Activated naive CD4-positive, alpha-beta T cell treated with anti-CD3 and anti-CD28 coated beads for 36 hours (primary cell): ENCODE measurements around the gene TSPAN7. TPM values are rescaled to one million over a fixed set of nuclear protein-coding genes. Genes with fewer than 3 reads are reported as not detected.

ENCODE experiments used
- CTCF ChIA-PET: fragments of 350-600 bp; sonication (Branson Sonifier 250); formaldehyde crosslinking; loops from one replicate; lab custom pipeline; 2021; ENCODE audit warnings: antibody characterized with exemption; lab: Charles Lee
- DNase-seq: peaks from one replicate; pipeline ENCODE4 v3.0.0-alpha.2; 2020
- H3K27ac Mint-ChIP-seq: one replicate; pipeline ENCODE4 v1.8.0; 2021; ENCODE audit warnings: mild to moderate bottlenecking, mixed read lengths
- H3K27me3 Mint-ChIP-seq: one replicate; pipeline ENCODE4 v1.8.0; 2021; ENCODE audit warnings: low read depth, mixed read lengths
- H3K36me3 Mint-ChIP-seq: one replicate; pipeline ENCODE4 v1.8.0; 2021; ENCODE audit warnings: low read depth, mixed read lengths
- H3K4me1 Mint-ChIP-seq: one replicate; pipeline ENCODE4 v1.8.0; 2021; ENCODE audit warnings: low read depth, mixed read lengths
- H3K4me3 Mint-ChIP-seq: one replicate; pipeline ENCODE4 v1.8.0; 2021; ENCODE audit warnings: mild to moderate bottlenecking, moderate library complexity, mixed read lengths
- H3K9me3 Mint-ChIP-seq: one replicate; pipeline ENCODE4 v1.8.0; 2021; ENCODE audit warnings: mixed read lengths
- intact Hi-C: fragments of 100-400 bp; cut with micrococcal nuclease; formaldehyde crosslinking; loops from one replicate; pipeline ENCODE4 v1.15.1; 2023
- total RNA-seq, 2 experiments: library from RNA; stranded (reverse); gene quantifications; one replicate each; pipeline ENCODE4 v1.2.3, GENCODE V29; 2021

TSPAN7 gene
- total RNA-seq, 2 experiments from 2014 or later, result 1.8 to 1.9 TPM

GRCh38 chrX:38599796-38600755 lies 38.7 kb downstream of the TSPAN7 start:
- Mint-ChIP-seq H3K9me3 (no peaks in the 10 kb centered on the region), H3K27ac (no peak overlapping the region), H3K4me1 (no peaks in the 10 kb centered on the region), H3K27me3 (peaks cover 9% of the 10 kb centered on the region), H3K4me3 (no peak overlapping the region), H3K36me3 (no peaks in the 10 kb centered on the region)
- DNase-seq, result no peak
- intact Hi-C loops, result no loop called here
- CTCF ChIA-PET, result interaction anchor here (0.6 kb wide), 1 partner anchor 911 kb away, joined by 3 read pairs; no protein-coding TSS in a partner anchor

- Mint-ChIP-seq H3K4me1 (no peaks in the 10 kb centered on the region), H3K9me3 (no peaks in the 10 kb centered on the region), H3K36me3 (no peaks in the 10 kb centered on the region), H3K27me3 (peaks cover 9% of the 10 kb centered on the region), H3K4me3 (no peak overlapping the region), H3K27ac (no peak overlapping the region)
- no peak for DNase-seq
- intact Hi-C loops, result no loop called here
- CTCF ChIA-PET, result no interaction called here
Observed at GRCh38 chrX:38601866-38602265, 40.5 kb downstream of the TSPAN7 start.

- no peaks in the 10 kb centered on the region for H3K9me3 Mint-ChIP-seq
- DNase-seq, result no peak
- intact Hi-C loops, result no loop called here
- H3K36me3 Mint-ChIP-seq, result no peaks in the 10 kb centered on the region
- no peak overlapping the region for H3K4me3 Mint-ChIP-seq
- H3K27me3 Mint-ChIP-seq, result peaks cover 5% of the 10 kb centered on the region
- no peaks in the 10 kb centered on the region for H3K4me1 Mint-ChIP-seq
- CTCF ChIA-PET, result no interaction called here
- no peak overlapping the region for H3K27ac Mint-ChIP-seq
Observed at GRCh38 chrX:38606821-38607220, 45.5 kb downstream of the TSPAN7 start.

GRCh38 chrX:38607976-38608375 lies 46.6 kb downstream of the TSPAN7 start:
- Mint-ChIP-seq H3K27ac (no peak overlapping the region), H3K4me3 (no peak overlapping the region), H3K4me1 (no peaks in the 10 kb centered on the region), H3K27me3 (peaks cover 3% of the 10 kb centered on the region), H3K36me3 (no peaks in the 10 kb centered on the region), H3K9me3 (no peaks in the 10 kb centered on the region)
- no peak for DNase-seq
- intact Hi-C loops, result no loop called here
- CTCF ChIA-PET, result interaction anchor here (0.6 kb wide), 1 partner anchor 81 kb away, joined by 3 read pairs; no protein-coding TSS in a partner anchor

- no peaks in the 10 kb centered on the region for H3K4me1 Mint-ChIP-seq
- DNase-seq, result no peak
- H3K36me3 Mint-ChIP-seq, result no peaks in the 10 kb centered on the region
- intact Hi-C loops, result no loop called here
- peaks cover 3% of the 10 kb centered on the region for H3K27me3 Mint-ChIP-seq
- no peak overlapping the region for H3K4me3 Mint-ChIP-seq
- no peak overlapping the region for H3K27ac Mint-ChIP-seq
- H3K9me3 Mint-ChIP-seq, result no peaks in the 10 kb centered on the region
- CTCF ChIA-PET, result no interaction called here
Observed at GRCh38 chrX:38610849-38611248, 49.5 kb downstream of the TSPAN7 start.

GRCh38 chrX:38612281-38612680 lies 50.9 kb downstream of the TSPAN7 start:
- intact Hi-C loops, result no loop called here
- H3K27me3 Mint-ChIP-seq, result no peaks in the 10 kb centered on the region
- no peaks in the 10 kb centered on the region for H3K4me1 Mint-ChIP-seq
- no peak overlapping the region for H3K27ac Mint-ChIP-seq
- DNase-seq, result no peak
- CTCF ChIA-PET, result no interaction called here
- H3K9me3 Mint-ChIP-seq, result no peaks in the 10 kb centered on the region
- no peaks in the 10 kb centered on the region for H3K36me3 Mint-ChIP-seq
- no peak overlapping the region for H3K4me3 Mint-ChIP-seq

GRCh38 chrX:38614485-38614884 lies 53.1 kb downstream of the TSPAN7 start:
- intact Hi-C loops, result no loop called here
- no peaks in the 10 kb centered on the region for H3K9me3 Mint-ChIP-seq
- peaks cover 3% of the 10 kb centered on the region for H3K4me1 Mint-ChIP-seq
- H3K36me3 Mint-ChIP-seq, result no peaks in the 10 kb centered on the region
- no peak for DNase-seq
- CTCF ChIA-PET, result no interaction called here
- no peak overlapping the region for H3K4me3 Mint-ChIP-seq
- no peak overlapping the region for H3K27ac Mint-ChIP-seq
- peaks cover 2% of the 10 kb centered on the region for H3K27me3 Mint-ChIP-seq

- no peak overlapping the region for H3K4me3 Mint-ChIP-seq
- CTCF ChIA-PET, result interaction anchor here (1.3 kb wide), 1 partner anchor 138 kb away, joined by 3 read pairs; no protein-coding TSS in a partner anchor
- H3K36me3 Mint-ChIP-seq, result no peaks in the 10 kb centered on the region
- intact Hi-C loops, result no loop called here
- peaks cover 2% of the 10 kb centered on the region for H3K27me3 Mint-ChIP-seq
- no peak overlapping the region for H3K27ac Mint-ChIP-seq
- no peaks in the 10 kb centered on the region for H3K9me3 Mint-ChIP-seq
- DNase-seq, result no peak
- peaks cover 3% of the 10 kb centered on the region for H3K4me1 Mint-ChIP-seq
Observed at GRCh38 chrX:38616904-38617303, 55.6 kb downstream of the TSPAN7 start.

- peaks cover 2% of the 10 kb centered on the region for H3K27me3 Mint-ChIP-seq
- no peak for DNase-seq
- H3K27ac Mint-ChIP-seq, result no peak overlapping the region
- H3K4me1 Mint-ChIP-seq, result peaks cover 3% of the 10 kb centered on the region
- H3K9me3 Mint-ChIP-seq, result no peaks in the 10 kb centered on the region
- H3K36me3 Mint-ChIP-seq, result no peaks in the 10 kb centered on the region
- H3K4me3 Mint-ChIP-seq, result no peak overlapping the region
- CTCF ChIA-PET, result no interaction called here
- intact Hi-C loops, result no loop called here
Observed at GRCh38 chrX:38618180-38618579, 56.8 kb downstream of the TSPAN7 start.

- Mint-ChIP-seq H3K4me1 (peaks cover 3% of the 10 kb centered on the region), H3K27ac (no peak overlapping the region)
Observed at GRCh38 chrX:38620623-38621022, 59.3 kb downstream of the TSPAN7 start.

GRCh38 chrX:38626296-38626695 lies 65.0 kb downstream of the TSPAN7 start:
- H3K27ac Mint-ChIP-seq, result no peak overlapping the region
- H3K4me1 Mint-ChIP-seq, result no peaks in the 10 kb centered on the region
- intact Hi-C loops, result no loop called here
- H3K9me3 Mint-ChIP-seq, result no peaks in the 10 kb centered on the region
- no peak overlapping the region for H3K4me3 Mint-ChIP-seq
- DNase-seq, result no peak
- H3K27me3 Mint-ChIP-seq, result no peaks in the 10 kb centered on the region
- CTCF ChIA-PET, result interaction anchor here (0.7 to 2.3 kb wide), 2 partner anchors 30 to 358 kb away, joined by 5 to 10 read pairs; no protein-coding TSS in a partner anchor
- no peaks in the 10 kb centered on the region for H3K36me3 Mint-ChIP-seq

More at GRCh38 chrX:38620623-38621022, 59.3 kb downstream of the TSPAN7 start:
- H3K9me3 Mint-ChIP-seq, result no peaks in the 10 kb centered on the region
- H3K4me3 Mint-ChIP-seq, result no peak overlapping the region
- no peaks in the 10 kb centered on the region for H3K36me3 Mint-ChIP-seq
- intact Hi-C loops, result no loop called here
- H3K27me3 Mint-ChIP-seq, result peaks cover 2% of the 10 kb centered on the region
- CTCF ChIA-PET, result interaction anchor here (0.8 kb wide), 1 partner anchor 13 kb away, joined by 3 read pairs; no protein-coding TSS in a partner anchor
- DNase-seq, result no peak

GRCh38 chrX:38627683-38628082 lies 66.3 kb downstream of the TSPAN7 start:
- Mint-ChIP-seq H3K4me3 (no peak overlapping the region), H3K36me3 (no peaks in the 10 kb centered on the region), H3K27ac (no peak overlapping the region), H3K27me3 (no peaks in the 10 kb centered on the region), H3K4me1 (peaks cover 6% of the 10 kb centered on the region), H3K9me3 (no peaks in the 10 kb centered on the region)
- CTCF ChIA-PET, result interaction anchor here (0.6 to 2.3 kb wide), 4 partner anchors 20 to 242 kb away, joined by 3 to 10 read pairs (median 6); no protein-coding TSS in a partner anchor
- intact Hi-C loops, result no loop called here
- peak; percentile 22 for DNase-seq
